ENCODE data around the gene ADGRG1.

- no peak for TF ChIP-seq EZH2 (IDR thresholded peaks at IDR 0.05; ENCODE audit: borderline replicate concordance, insufficient read depth, low read depth, low read length, poor library complexity, severe bottlenecking)
- TF ChIP-seq, protein P1, sequence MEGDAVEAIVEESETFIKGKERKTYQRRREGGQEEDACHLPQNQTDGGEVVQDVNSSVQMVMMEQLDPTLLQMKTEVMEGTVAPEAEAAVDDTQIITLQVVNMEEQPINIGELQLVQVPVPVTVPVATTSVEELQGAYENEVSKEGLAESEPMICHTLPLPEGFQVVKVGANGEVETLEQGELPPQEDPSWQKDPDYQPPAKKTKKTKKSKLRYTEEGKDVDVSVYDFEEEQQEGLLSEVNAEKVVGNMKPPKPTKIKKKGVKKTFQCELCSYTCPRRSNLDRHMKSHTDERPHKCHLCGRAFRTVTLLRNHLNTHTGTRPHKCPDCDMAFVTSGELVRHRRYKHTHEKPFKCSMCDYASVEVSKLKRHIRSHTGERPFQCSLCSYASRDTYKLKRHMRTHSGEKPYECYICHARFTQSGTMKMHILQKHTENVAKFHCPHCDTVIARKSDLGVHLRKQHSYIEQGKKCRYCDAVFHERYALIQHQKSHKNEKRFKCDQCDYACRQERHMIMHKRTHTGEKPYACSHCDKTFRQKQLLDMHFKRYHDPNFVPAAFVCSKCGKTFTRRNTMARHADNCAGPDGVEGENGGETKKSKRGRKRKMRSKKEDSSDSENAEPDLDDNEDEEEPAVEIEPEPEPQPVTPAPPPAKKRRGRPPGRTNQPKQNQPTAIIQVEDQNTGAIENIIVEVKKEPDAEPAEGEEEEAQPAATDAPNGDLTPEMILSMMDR (IDR thresholded peaks at IDR 0.05), result no peak
Observed at GRCh38 chr16:57588831-57589230, 39.6 kb upstream of the ADGRG1 start.

Data from B cell (primary cell).